Activated naive CD4-positive, alpha-beta T cell treated with anti-CD3 and anti-CD28 coated beads, Interleukin-2, amount 50 U/mL, for 72 hours (primary cell): Measurements from ENCODE around the gene FAM107B. TPM values are rescaled to one million over a fixed set of nuclear protein-coding genes. Genes with fewer than 3 reads are reported as not detected.

Experiments
- ATAC-seq, 2 donors: fragments of 150-1000 bp; cut with Tn5 transposase; 2 replicates each; pipeline ENCODE4 v1.10.0; 2021; ENCODE audit warnings: mild to moderate bottlenecking in 2 of 2, moderate library complexity in 2 of 2
- DNase-seq, 2 donors: peaks; one replicate each; pipeline ENCODE4 v3.0.0; 2021 to 2022; ENCODE audit warnings: low spot score in 2 of 2
- H3K27ac Mint-ChIP-seq, 2 donors: one replicate each; pipeline ENCODE4 v1.8.0; 2022; ENCODE audit warnings: mild to moderate bottlenecking in 2 of 2, mixed read lengths in 2 of 2
- H3K36me3 Mint-ChIP-seq, 2 donors: one replicate each; pipeline ENCODE4 v1.8.0; 2022; ENCODE audit warnings: mixed read lengths in 2 of 2
- H3K9me3 Mint-ChIP-seq, 2 donors: one replicate each; pipeline ENCODE4 v1.8.0; 2022; ENCODE audit warnings: mixed read lengths in 2 of 2
- total RNA-seq, 2 donors: library from RNA; stranded (reverse); gene quantifications; one replicate each; pipeline ENCODE4 v1.2.3, GENCODE V29; 2022

FAM107B gene
- total RNA-seq, 2 donors from 2014 or later, result 108 to 188 TPM

GRCh38 chr10:14547816-14548215 lies 226.9 kb downstream of the FAM107B start:
- no peak for ATAC-seq
- DNase-seq, result peak in 1 of 2 donors; percentile 21
- H3K27ac Mint-ChIP-seq, result peak overlapping the region; percentile 54 to 92
- no peaks in the 10 kb centered on the region for H3K9me3 Mint-ChIP-seq
- H3K36me3 Mint-ChIP-seq, result peaks cover 18 to 41% of the 10 kb centered on the region in 2 donors

DNA sequence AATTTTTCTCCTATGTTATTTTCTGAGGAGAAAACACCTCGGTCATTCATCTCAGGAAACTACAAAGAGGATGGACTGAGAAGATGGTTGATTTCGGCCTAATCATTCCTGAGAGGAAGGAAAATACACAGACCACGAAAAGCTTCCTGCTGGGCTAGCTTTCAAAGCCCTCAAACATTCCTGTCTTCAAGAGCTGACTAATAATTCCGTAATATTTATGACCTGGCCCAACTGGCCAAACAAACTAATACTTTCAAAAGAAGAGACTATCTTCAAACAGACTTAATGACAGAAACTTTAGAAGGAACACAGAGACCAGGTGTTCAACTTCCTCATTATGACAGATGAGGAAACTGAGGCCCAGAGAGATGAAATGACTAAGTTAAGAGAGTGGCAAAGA lies 228.9 kb downstream of the FAM107B start:
- Mint-ChIP-seq H3K36me3 (peaks cover 18 to 43% of the 10 kb centered on the region in 2 donors), H3K27ac (no peak overlapping the region), H3K9me3 (no peaks in the 10 kb centered on the region)
- no peak for DNase-seq
- ATAC-seq, result no peak

DNA sequence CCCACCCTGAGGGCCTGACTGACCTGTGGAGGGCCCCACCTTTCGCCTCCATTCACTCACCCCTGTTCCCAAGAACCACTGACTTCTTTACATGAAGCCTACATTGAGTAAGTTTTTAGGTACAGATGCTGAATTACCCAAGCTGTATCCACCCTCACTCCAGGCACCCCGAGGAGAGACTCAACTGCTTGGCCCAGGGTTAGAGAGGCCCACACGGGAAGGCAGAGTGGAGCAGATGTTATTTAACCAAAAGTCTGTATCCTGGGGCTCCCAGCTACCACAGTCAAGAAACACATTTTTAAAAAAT lies 230.8 kb downstream of the FAM107B start:
- no peak for DNase-seq
- Mint-ChIP-seq H3K36me3 (peaks cover 14 to 36% of the 10 kb centered on the region in 2 donors), H3K27ac (peak overlapping the region; percentile 83 to 92), H3K9me3 (no peaks in the 10 kb centered on the region)
- peak; percentile 21 to 41 for ATAC-seq

GRCh38 chr10:14543046-14543903 lies 231.4 kb downstream of the FAM107B start:
- Mint-ChIP-seq H3K27ac (peak overlapping the region; percentile 83 to 92), H3K36me3 (peaks cover 13 to 35% of the 10 kb centered on the region in 2 donors), H3K9me3 (no peaks in the 10 kb centered on the region)
- DNase-seq (no peak), ATAC-seq (peak; percentile 78 to 95)

DNA sequence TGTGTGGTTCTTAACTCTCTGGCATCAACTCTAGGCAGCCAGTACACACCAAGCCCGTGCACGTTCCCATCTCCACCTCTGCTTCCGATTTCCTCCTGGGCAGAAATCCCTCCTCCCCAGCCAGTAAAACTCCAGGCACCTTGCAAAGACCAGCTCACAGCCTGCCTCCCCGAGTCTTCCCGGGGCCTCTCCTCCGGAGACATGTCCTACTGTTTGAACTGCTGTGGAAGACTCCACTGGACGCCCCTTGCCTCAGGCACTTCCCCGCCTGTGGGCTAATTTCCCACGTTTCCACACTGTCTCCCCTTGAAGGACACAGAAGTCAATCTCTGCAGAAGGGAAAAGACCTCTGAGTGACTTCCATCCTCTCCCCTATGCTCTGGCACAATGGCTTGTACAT lies 233.3 kb downstream of the FAM107B start:
- no peaks in the 10 kb centered on the region for H3K9me3 Mint-ChIP-seq
- DNase-seq (no peak), ATAC-seq (no peak)
- H3K36me3 Mint-ChIP-seq, result peaks cover 7 to 21% of the 10 kb centered on the region in 2 donors
- peak overlapping the region; percentile 66 to 72 for H3K27ac Mint-ChIP-seq

DNA sequence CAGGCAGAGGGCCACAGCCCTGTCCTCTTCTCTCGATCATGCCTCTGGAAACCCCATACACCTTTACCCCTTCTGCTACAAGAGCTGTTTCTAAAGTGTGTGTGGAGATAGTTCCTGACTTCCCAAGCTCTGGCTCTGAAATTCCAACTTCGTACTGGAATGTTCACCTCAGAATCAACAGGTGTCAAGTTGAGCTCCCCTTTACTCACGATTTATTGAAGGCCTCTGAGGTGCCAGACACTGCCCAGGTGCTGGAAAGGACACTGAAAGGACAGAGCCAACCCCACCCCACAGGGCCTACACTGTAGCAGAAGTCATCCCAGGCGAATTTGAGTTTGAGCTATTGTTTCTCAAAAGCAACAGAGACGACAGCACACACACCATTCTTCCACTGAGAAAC lies 234.1 kb downstream of the FAM107B start:
- Mint-ChIP-seq H3K36me3 (peaks cover 7 to 21% of the 10 kb centered on the region in 2 donors), H3K27ac (peak overlapping the region; percentile 66 to 72), H3K9me3 (no peaks in the 10 kb centered on the region)
- DNase-seq (no peak), ATAC-seq (no peak)

GRCh38 chr10:14540062-14540461 lies 234.6 kb downstream of the FAM107B start:
- DNase-seq (no peak), ATAC-seq (no peak)
- Mint-ChIP-seq H3K9me3 (no peaks in the 10 kb centered on the region), H3K27ac (peak overlapping the region; percentile 66 to 72), H3K36me3 (peaks cover 7 to 21% of the 10 kb centered on the region in 2 donors)

GRCh38 chr10:14539176-14539575 lies 235.5 kb downstream of the FAM107B start:
- no peaks in the 10 kb centered on the region for H3K9me3 Mint-ChIP-seq
- ATAC-seq (no peak), DNase-seq (no peak)
- peaks cover 7 to 21% of the 10 kb centered on the region in 2 donors for H3K36me3 Mint-ChIP-seq
- H3K27ac Mint-ChIP-seq, result peak overlapping the region; percentile 22 to 40

DNA sequence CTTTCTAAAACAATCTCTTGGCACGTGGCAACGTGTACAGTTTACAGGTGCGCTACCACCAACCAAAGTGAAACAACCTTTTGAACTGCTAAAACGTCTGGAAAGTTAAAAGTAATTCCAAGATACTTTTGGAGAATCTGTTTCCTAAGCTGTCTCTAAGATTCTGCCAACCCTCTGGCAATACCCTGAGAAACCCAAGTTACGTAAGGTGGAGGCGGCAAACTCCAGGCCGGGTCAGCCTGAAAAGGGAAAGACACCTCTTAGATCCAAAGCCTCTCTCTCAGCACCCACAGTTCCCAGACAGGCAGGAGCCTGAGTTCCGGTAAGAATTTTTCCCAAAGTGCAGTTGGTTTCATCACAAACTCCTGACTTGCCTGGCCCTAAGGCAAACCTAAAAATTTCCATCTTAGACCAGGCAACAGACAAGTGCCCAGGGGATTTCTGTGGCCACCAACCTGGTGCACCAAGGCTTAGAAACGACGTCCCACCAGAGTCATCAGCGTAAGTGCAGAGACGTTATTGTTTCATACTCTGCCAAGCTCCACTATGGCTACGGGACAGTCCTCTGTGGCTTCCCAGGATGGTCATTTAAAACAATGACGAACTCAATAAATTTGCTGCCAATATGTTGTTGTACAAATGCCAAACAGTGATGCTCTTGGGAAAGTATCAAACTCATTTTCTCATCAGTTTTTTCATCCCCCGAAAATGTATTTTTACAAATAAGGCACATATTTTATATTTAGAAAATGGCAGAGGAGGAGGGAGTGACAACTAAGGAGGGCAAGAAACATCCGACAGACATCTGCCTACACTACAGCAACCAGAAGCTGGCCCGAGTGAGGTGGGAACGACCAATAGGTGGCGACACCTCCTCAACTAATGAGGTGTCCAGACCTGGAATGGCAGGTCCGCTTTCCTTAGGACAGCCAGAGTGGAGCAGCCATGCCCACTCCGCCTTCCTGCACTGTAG lies 238.2 kb downstream of the FAM107B start:
- H3K36me3 Mint-ChIP-seq, result peaks cover 6 to 20% of the 10 kb centered on the region in 2 donors
- H3K9me3 Mint-ChIP-seq, result no peaks in the 10 kb centered on the region
- H3K27ac Mint-ChIP-seq, result peak overlapping the region; percentile 66 to 88
- peak in 1 of 2 donors; percentile 63 for DNase-seq
- ATAC-seq, result peak; percentile 37 to 49

DNA sequence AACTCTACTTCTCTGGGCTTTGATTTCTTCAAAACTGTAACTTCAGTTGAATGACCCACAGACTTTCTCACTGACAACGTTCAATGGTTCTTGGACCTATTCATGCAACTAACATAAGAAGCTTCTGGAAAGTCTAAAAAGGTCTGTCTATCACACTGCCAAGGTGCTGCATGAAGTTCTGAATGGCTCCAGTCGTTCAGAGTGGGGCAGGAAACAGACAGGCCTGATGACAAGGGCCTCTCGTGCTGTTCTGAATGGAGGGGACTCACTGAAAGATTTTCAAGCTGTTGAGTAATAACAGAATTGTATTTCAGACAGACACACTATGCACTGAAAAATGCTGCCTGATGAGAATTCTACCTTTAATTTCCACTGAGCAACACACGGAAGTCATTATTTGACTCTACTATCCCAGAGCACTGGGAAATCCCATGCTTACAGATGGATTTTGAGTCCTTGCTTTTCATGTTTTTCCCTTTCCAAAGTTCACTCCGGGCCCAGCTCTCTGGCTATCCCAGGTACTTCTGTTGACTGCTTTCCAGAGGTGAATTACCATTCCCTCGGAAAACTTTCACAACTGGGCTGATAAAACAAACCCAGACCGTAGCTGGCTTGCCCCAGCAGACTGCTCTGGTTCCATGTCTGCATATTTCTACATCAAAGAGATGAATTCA lies 239.1 kb downstream of the FAM107B start:
- H3K27ac Mint-ChIP-seq, result peak overlapping the region in 1 of 2 donors; percentile 51
- DNase-seq, result no peak
- H3K36me3 Mint-ChIP-seq, result peaks cover 0 to 11% of the 10 kb centered on the region in 2 donors
- ATAC-seq, result peak; percentile 40 to 59
- H3K9me3 Mint-ChIP-seq, result no peaks in the 10 kb centered on the region

GRCh38 chr10:14534152-14534551 lies 240.5 kb downstream of the FAM107B start:
- H3K9me3 Mint-ChIP-seq, result no peaks in the 10 kb centered on the region
- peak overlapping the region; percentile 1 to 75 for H3K27ac Mint-ChIP-seq
- H3K36me3 Mint-ChIP-seq, result peaks cover under 1 to 19% of the 10 kb centered on the region in 2 donors

GRCh38 chr10:14533295-14533694 lies 241.4 kb downstream of the FAM107B start:
- H3K9me3 Mint-ChIP-seq, result no peaks in the 10 kb centered on the region
- ATAC-seq (peak in 1 of 2 donors; percentile 18), DNase-seq (no peak)
- peak overlapping the region; percentile 7 to 10 for H3K27ac Mint-ChIP-seq
- peaks cover 6 to 28% of the 10 kb centered on the region in 2 donors for H3K36me3 Mint-ChIP-seq

More at GRCh38 chr10:14534152-14534551, 240.5 kb downstream of the FAM107B start:
- no peak for DNase-seq
- ATAC-seq, result no peak

GRCh38 chr10:14532473-14533251 lies 242.0 kb downstream of the FAM107B start:
- peak overlapping the region; percentile 10 to 58 for H3K27ac Mint-ChIP-seq
- peaks cover 6 to 30% of the 10 kb centered on the region in 2 donors for H3K36me3 Mint-ChIP-seq
- H3K9me3 Mint-ChIP-seq, result no peaks in the 10 kb centered on the region
- ATAC-seq, result peak; percentile 34 to 59
- DNase-seq, result no peak

DNA sequence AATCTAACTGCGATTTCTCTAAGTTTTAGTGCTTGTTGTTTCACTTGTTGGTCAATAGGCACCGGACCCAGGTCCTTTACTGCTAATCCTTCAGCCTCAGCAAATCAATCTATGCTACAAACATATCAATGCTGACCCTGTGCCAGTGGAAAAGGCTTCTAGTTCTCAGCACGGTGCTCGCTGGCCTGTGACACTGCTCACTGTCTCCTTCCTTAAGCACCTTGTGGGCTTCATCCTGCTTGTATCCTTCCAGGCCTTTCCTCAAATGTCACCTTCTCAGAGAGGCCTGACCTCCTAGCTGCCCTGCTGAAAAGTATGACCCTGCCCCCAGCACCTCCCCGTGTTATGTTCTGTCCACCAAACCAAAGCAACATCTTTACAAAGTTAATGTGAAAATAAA lies 242.7 kb downstream of the FAM107B start:
- Mint-ChIP-seq H3K36me3 (peaks cover 6 to 36% of the 10 kb centered on the region in 2 donors), H3K27ac (peak overlapping the region in 1 of 2 donors; percentile 10), H3K9me3 (no peaks in the 10 kb centered on the region)
- no peak for DNase-seq
- no peak for ATAC-seq

- Mint-ChIP-seq H3K36me3 (peaks cover 6 to 51% of the 10 kb centered on the region in 2 donors), H3K9me3 (no peaks in the 10 kb centered on the region), H3K27ac (peak overlapping the region in 1 of 2 donors; percentile 33)
- ATAC-seq (no peak), DNase-seq (no peak)
Observed at GRCh38 chr10:14530465-14530864, 244.2 kb downstream of the FAM107B start.

- Mint-ChIP-seq H3K9me3 (no peaks in the 10 kb centered on the region), H3K36me3 (peaks cover 6 to 60% of the 10 kb centered on the region in 2 donors), H3K27ac (peak overlapping the region; percentile 74 to 96)
- DNase-seq (no peak), ATAC-seq (no peak)
Observed at GRCh38 chr10:14529351-14529750, 245.3 kb downstream of the FAM107B start.
